Ascending aorta (tissue), 2 donors: ENCODE measurements around the gene ARHGAP25. TPM values are rescaled to one million over a fixed set of nuclear protein-coding genes. Genes with fewer than 3 reads are reported as not detected.

Experiments
- DNase-seq, 2 donors: peaks; one replicate each; pipeline ENCODE4 v3.0.0-alpha.2; 2019; ENCODE audit warnings: low spot score in 2 of 2
- H3K27ac ChIP-seq, 2 donors: fragments of 200-600 bp; sonication (generic); one replicate each; pipeline ENCODE4 v1.5.1; 2016 to 2017; ENCODE audit warnings: mild to moderate bottlenecking in 1 of 2
- H3K27me3 ChIP-seq: fragments of 200-600 bp; sonication (generic); one replicate; pipeline ENCODE4 v1.5.1; 2017
- H3K36me3 ChIP-seq, 2 donors: fragments of 200-600 bp; sonication (generic); one replicate each; pipeline ENCODE4 v1.5.1; 2016
- H3K4me1 ChIP-seq, 2 donors: fragments of 200-600 bp; sonication (generic); one replicate each; pipeline ENCODE4 v1.5.1; 2016 to 2017; ENCODE audit warnings: mild to moderate bottlenecking in 1 of 2
- H3K4me3 ChIP-seq, 2 donors: fragments of 200-600 bp; sonication (generic); one replicate each; pipeline ENCODE4 v1.5.1; 2016 to 2017; ENCODE audit warnings: mild to moderate bottlenecking in 1 of 2
- H3K9me3 ChIP-seq, 2 donors: fragments of 200-600 bp; sonication (generic); one replicate each; pipeline ENCODE4 v1.5.1; 2016
- intact Hi-C: fragments of 100-400 bp; cut with DNase I; formaldehyde crosslinking; loops from one replicate; pipeline ENCODE4 v1.15.1; 2023
- total RNA-seq: library from RNA; depleted of rRNA; stranded (reverse); fragments of >200 nt; gene quantifications from one replicate; pipeline ENCODE4 v1.1.0, GENCODE V29; 2016
- TF ChIP-seq, protein P1 (sequence below), 3 experiments: fragments of 200-600 bp in 2 of 3; fragments of 450-650 bp in 1 of 3; sonication (generic) in 2 of 3; IDR thresholded peaks; one replicate each; pipeline ENCODE4 v1.5.1; 2016 to 2019; ENCODE audit warnings: antibody characterized with exemption in 3 of 3, mild to moderate bottlenecking in 1 of 3, moderate library complexity in 1 of 3

Gene ARHGAP25
- total RNA-seq, 1 donor from 2014 or later: 8.3 TPM

DNA sequence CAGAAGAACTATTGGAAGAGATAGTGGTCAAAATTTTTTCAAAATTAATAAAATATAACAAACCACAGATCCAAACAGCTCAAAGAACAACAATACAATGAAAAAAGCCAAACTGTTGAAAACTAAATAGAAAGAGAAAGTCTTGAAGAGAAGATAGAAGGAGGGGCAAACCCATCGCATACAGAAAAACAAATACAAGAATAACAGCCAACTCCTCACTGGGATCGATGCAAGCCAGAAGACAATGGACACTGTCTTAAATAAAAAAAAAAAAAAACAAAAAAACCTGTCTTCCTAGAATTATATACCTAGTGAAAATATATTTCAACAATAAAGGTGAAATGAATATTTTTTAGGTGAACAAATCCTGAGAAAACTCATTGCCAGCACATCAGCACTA, 34.1 kb upstream of the ARHGAP25 start:
- no peaks in the 10 kb centered on the region for H3K4me1 ChIP-seq
- no peak overlapping the region for H3K4me3 ChIP-seq
- no peaks in the 10 kb centered on the region for H3K27me3 ChIP-seq
- intact Hi-C loops: no loop called here
- TF ChIP-seq, protein P1, sequence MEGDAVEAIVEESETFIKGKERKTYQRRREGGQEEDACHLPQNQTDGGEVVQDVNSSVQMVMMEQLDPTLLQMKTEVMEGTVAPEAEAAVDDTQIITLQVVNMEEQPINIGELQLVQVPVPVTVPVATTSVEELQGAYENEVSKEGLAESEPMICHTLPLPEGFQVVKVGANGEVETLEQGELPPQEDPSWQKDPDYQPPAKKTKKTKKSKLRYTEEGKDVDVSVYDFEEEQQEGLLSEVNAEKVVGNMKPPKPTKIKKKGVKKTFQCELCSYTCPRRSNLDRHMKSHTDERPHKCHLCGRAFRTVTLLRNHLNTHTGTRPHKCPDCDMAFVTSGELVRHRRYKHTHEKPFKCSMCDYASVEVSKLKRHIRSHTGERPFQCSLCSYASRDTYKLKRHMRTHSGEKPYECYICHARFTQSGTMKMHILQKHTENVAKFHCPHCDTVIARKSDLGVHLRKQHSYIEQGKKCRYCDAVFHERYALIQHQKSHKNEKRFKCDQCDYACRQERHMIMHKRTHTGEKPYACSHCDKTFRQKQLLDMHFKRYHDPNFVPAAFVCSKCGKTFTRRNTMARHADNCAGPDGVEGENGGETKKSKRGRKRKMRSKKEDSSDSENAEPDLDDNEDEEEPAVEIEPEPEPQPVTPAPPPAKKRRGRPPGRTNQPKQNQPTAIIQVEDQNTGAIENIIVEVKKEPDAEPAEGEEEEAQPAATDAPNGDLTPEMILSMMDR (IDR thresholded peaks at IDR 0.05): no peak
- H3K36me3 ChIP-seq: no peaks in the 10 kb centered on the region
- H3K9me3 ChIP-seq: no peaks in the 10 kb centered on the region
- no peak for DNase-seq
- H3K27ac ChIP-seq: no peak overlapping the region

DNA sequence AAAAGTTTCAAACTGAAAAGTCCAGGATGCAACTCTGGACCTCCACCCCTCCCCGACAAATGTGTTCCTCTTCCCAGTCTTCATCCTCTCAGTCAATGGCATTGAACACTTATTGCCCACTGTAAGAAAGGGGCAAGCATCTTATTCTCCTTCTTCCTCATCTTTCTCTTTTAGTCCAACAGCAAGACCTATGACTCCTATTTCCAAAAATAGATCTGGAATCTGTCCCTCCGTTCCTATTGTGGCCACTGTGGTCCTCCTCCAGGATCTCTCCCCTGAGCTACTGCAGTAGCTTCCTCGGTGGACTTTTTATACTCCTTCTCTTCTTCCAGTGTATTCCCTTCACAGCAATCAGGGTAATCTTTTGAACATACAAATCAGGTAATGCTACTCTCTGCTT, 28.0 kb upstream of the ARHGAP25 start:
- TF ChIP-seq, protein P1 (IDR thresholded peaks at IDR 0.05): no peak
- H3K27me3 ChIP-seq: no peaks in the 10 kb centered on the region
- no peak overlapping the region for H3K27ac ChIP-seq
- H3K36me3 ChIP-seq: no peaks in the 10 kb centered on the region
- no peak for DNase-seq
- no peak overlapping the region for H3K4me3 ChIP-seq
- H3K4me1 ChIP-seq: peaks cover 0 to 5% of the 10 kb centered on the region in 2 donors
- no peaks in the 10 kb centered on the region for H3K9me3 ChIP-seq
- intact Hi-C loops: no loop called here

GRCh38 chr2:68708629-68709028, 26.0 kb upstream of the ARHGAP25 start:
- TF ChIP-seq, protein P1 (IDR thresholded peaks at IDR 0.05): no peak
- Histone ChIP-seq H3K27me3 (no peaks in the 10 kb centered on the region), H3K4me1 (peaks cover 0 to 5% of the 10 kb centered on the region in 2 donors), H3K9me3 (no peaks in the 10 kb centered on the region), H3K27ac (no peak overlapping the region), H3K36me3 (no peaks in the 10 kb centered on the region), H3K4me3 (no peak overlapping the region)
- no peak for DNase-seq
- intact Hi-C loops: loop anchor here (2.0 kb wide), 2 partner anchors 200 to 216 kb away; no protein-coding TSS in a partner anchor

GRCh38 chr2:68709421-68709911, 25.1 kb upstream of the ARHGAP25 start:
- no peak overlapping the region for H3K4me3 ChIP-seq
- H3K9me3 ChIP-seq: no peaks in the 10 kb centered on the region
- TF ChIP-seq, protein P1 (IDR thresholded peaks at IDR 0.05): peak in 2 of 3 experiments; percentile 46 to 72
- no peak overlapping the region for H3K27ac ChIP-seq
- H3K27me3 ChIP-seq: no peaks in the 10 kb centered on the region
- no peak for DNase-seq
- no peaks in the 10 kb centered on the region for H3K36me3 ChIP-seq
- intact Hi-C loops: loop anchor here (2.0 kb wide), 2 partner anchors 199 to 215 kb away; no protein-coding TSS in a partner anchor
- H3K4me1 ChIP-seq: peaks cover 0 to 5% of the 10 kb centered on the region in 2 donors

GRCh38 chr2:68710336-68710735, 24.3 kb upstream of the ARHGAP25 start:
- no peaks in the 10 kb centered on the region for H3K36me3 ChIP-seq
- DNase-seq: no peak
- H3K27me3 ChIP-seq: no peaks in the 10 kb centered on the region
- intact Hi-C loops: no loop called here
- H3K9me3 ChIP-seq: no peaks in the 10 kb centered on the region
- TF ChIP-seq, protein P1 (IDR thresholded peaks at IDR 0.05): no peak
- peaks cover 0 to 5% of the 10 kb centered on the region in 2 donors for H3K4me1 ChIP-seq
- no peak overlapping the region for H3K4me3 ChIP-seq
- H3K27ac ChIP-seq: no peak overlapping the region

- Histone ChIP-seq H3K36me3 (no peaks in the 10 kb centered on the region), H3K27ac (no peak overlapping the region), H3K4me3 (no peak overlapping the region), H3K27me3 (no peaks in the 10 kb centered on the region), H3K9me3 (no peaks in the 10 kb centered on the region), H3K4me1 (peaks cover 0 to 5% of the 10 kb centered on the region in 2 donors)
- TF ChIP-seq, protein P1 (IDR thresholded peaks at IDR 0.05): no peak
- DNase-seq: no peak
- intact Hi-C loops: no loop called here
Observed at GRCh38 chr2:68710756-68711155, 23.9 kb upstream of the ARHGAP25 start.
